ENCODE measurements around the gene OR14A16. TPM values are rescaled to one million over a fixed set of nuclear protein-coding genes. Genes with fewer than 3 reads are reported as not detected.

The OR14A16 gene
- polyA plus RNA-seq, 4 donors: not detected

DNA sequence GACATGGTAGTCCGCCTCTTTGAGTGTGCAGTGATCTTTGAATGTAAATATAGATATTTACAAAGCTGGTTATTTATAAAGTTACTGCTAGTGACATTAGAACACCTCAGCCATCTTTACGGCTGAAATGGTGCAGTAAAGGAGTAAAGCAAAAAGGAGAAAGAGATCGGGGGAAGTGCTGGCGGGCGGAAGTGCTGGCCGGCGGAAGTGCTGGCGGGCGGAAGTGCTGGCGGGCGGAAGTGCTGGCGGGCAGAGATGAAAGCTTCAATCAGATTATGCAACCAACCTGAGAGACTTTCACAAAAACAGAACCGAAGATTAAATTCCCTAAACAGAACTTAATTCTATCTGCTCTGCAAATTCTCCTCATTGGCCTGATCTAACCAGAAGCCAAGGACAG lies 1.4 kb upstream of the OR14A16 start:
- no peaks in the 10 kb centered on the region for H3K27me3 ChIP-seq (ENCODE audit: control insufficient read depth in 3 of 3, insufficient read depth in 3 of 3, low read length in 3 of 3)

GRCh38 chr1:247822060-247822459 lies 1.9 kb downstream of the OR14A16 start:
- H3K27me3 ChIP-seq (ENCODE audit: control insufficient read depth in 3 of 3, insufficient read depth in 3 of 3, low read length in 3 of 3): no peaks in the 10 kb centered on the region
- no peak for DNase-seq
- H3K9me3 ChIP-seq (ENCODE audit: control insufficient read depth in 2 of 2, insufficient read depth in 1 of 2, low read depth in 1 of 2, low read length in 1 of 2): no peaks in the 10 kb centered on the region
- FAIRE-seq: no peak
- H3K27ac ChIP-seq (ENCODE audit: low read depth in 1 of 3, low read length in 2 of 3): no peak overlapping the region
- no peaks in the 10 kb centered on the region for H3K36me3 ChIP-seq (ENCODE audit: control insufficient read depth in 3 of 3, insufficient read depth in 2 of 3, low read depth in 1 of 3, low read length in 3 of 3)
- H3K4me3 ChIP-seq (ENCODE audit: low read depth in 1 of 3, low read length in 3 of 3): no peak overlapping the region
- H3K4me1 ChIP-seq (ENCODE audit: control insufficient read depth in 3 of 3, insufficient read depth in 2 of 3, low read depth in 1 of 3, low read length in 2 of 3): no peaks in the 10 kb centered on the region
- WGBS, 3 donors: 36 to 62% (median 42%) methylated on average over 2 of the region's 2 CpGs

More for the DNA sequence above, 1.4 kb upstream of the OR14A16 start:
- peaks cover 0 to 3% of the 10 kb centered on the region in 2 donors for H3K9me3 ChIP-seq (ENCODE audit: control insufficient read depth in 2 of 2, insufficient read depth in 1 of 2, low read depth in 1 of 2, low read length in 1 of 2)
- 86 to 96% (median 91%) methylated on average over 10 to 13 of the region's 13 CpGs for WGBS, 3 donors
- FAIRE-seq: no peak
- no peaks in the 10 kb centered on the region for H3K4me1 ChIP-seq (ENCODE audit: control insufficient read depth in 3 of 3, insufficient read depth in 2 of 3, low read depth in 1 of 3, low read length in 2 of 3)
- H3K4me3 ChIP-seq (ENCODE audit: low read depth in 1 of 3, low read length in 3 of 3): no peak overlapping the region
- H3K36me3 ChIP-seq (ENCODE audit: control insufficient read depth in 3 of 3, insufficient read depth in 2 of 3, low read depth in 1 of 3, low read length in 3 of 3): no peaks in the 10 kb centered on the region
- no peak for DNase-seq
- no peak overlapping the region for H3K27ac ChIP-seq (ENCODE audit: low read depth in 1 of 3, low read length in 2 of 3)

GRCh38 chr1:247812637-247813036 lies 11.3 kb downstream of the OR14A16 start:
- H3K27ac ChIP-seq (ENCODE audit: low read depth in 1 of 3, low read length in 2 of 3): no peak overlapping the region
- 26 to 50% (median 44%) methylated on average over 2 of the region's 2 CpGs for WGBS, 3 donors
- no peak overlapping the region for H3K4me3 ChIP-seq (ENCODE audit: low read depth in 1 of 3, low read length in 3 of 3)
- no peaks in the 10 kb centered on the region for H3K4me1 ChIP-seq (ENCODE audit: control insufficient read depth in 3 of 3, insufficient read depth in 2 of 3, low read depth in 1 of 3, low read length in 2 of 3)
- DNase-seq: no peak
- no peaks in the 10 kb centered on the region for H3K36me3 ChIP-seq (ENCODE audit: control insufficient read depth in 3 of 3, insufficient read depth in 2 of 3, low read depth in 1 of 3, low read length in 3 of 3)
- FAIRE-seq: no peak
- H3K9me3 ChIP-seq (ENCODE audit: control insufficient read depth in 2 of 2, insufficient read depth in 1 of 2, low read depth in 1 of 2, low read length in 1 of 2): no peaks in the 10 kb centered on the region
- no peaks in the 10 kb centered on the region for H3K27me3 ChIP-seq (ENCODE audit: control insufficient read depth in 3 of 3, insufficient read depth in 3 of 3, low read length in 3 of 3)

- H3K36me3 ChIP-seq (ENCODE audit: control insufficient read depth in 3 of 3, insufficient read depth in 2 of 3, low read depth in 1 of 3, low read length in 3 of 3): no peaks in the 10 kb centered on the region
- H3K4me1 ChIP-seq (ENCODE audit: control insufficient read depth in 3 of 3, insufficient read depth in 2 of 3, low read depth in 1 of 3, low read length in 2 of 3): no peaks in the 10 kb centered on the region
- H3K27me3 ChIP-seq (ENCODE audit: control insufficient read depth in 3 of 3, insufficient read depth in 3 of 3, low read length in 3 of 3): no peaks in the 10 kb centered on the region
- no peak overlapping the region for H3K27ac ChIP-seq (ENCODE audit: low read depth in 1 of 3, low read length in 2 of 3)
- 7 to 58% (median 24%) methylated on average over 2 of the region's 2 CpGs for WGBS, 3 donors
- H3K4me3 ChIP-seq (ENCODE audit: low read depth in 1 of 3, low read length in 3 of 3): no peak overlapping the region
- FAIRE-seq (no peak), DNase-seq (no peak)
- peaks cover 0 to 6% of the 10 kb centered on the region in 2 donors for H3K9me3 ChIP-seq (ENCODE audit: control insufficient read depth in 2 of 2, insufficient read depth in 1 of 2, low read depth in 1 of 2, low read length in 1 of 2)
Observed at GRCh38 chr1:247797518-247797917, 26.4 kb downstream of the OR14A16 start.

DNA sequence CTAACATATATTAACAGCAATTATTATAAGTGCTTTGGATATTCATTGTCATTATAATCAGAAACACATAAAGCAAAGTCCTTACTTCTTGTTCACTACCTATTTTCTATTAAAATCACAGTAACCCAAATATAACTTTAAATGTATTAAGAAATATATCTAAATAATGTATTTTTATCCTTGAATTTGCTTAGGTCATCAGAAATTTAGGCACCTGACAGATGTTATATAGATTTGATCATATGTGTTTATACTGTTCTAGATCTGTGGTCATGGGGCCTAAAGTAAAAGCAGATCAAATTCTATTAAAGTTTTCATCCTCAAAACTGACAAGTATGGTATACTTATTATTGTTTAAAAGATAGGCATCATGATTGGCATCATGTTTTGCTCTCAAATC lies 54.3 kb downstream of the OR14A16 start:
- no peaks in the 10 kb centered on the region for H3K4me1 ChIP-seq (ENCODE audit: control insufficient read depth in 3 of 3, insufficient read depth in 2 of 3, low read depth in 1 of 3, low read length in 2 of 3)
- DNase-seq (no peak), FAIRE-seq (no peak)
- no peak overlapping the region for H3K27ac ChIP-seq (ENCODE audit: low read depth in 1 of 3, low read length in 2 of 3)
- no peak overlapping the region for H3K4me3 ChIP-seq (ENCODE audit: low read depth in 1 of 3, low read length in 3 of 3)
- H3K27me3 ChIP-seq (ENCODE audit: control insufficient read depth in 3 of 3, insufficient read depth in 3 of 3, low read length in 3 of 3): no peaks in the 10 kb centered on the region
- H3K36me3 ChIP-seq (ENCODE audit: control insufficient read depth in 3 of 3, insufficient read depth in 2 of 3, low read depth in 1 of 3, low read length in 3 of 3): no peaks in the 10 kb centered on the region
- H3K9me3 ChIP-seq (ENCODE audit: control insufficient read depth in 2 of 2, insufficient read depth in 1 of 2, low read depth in 1 of 2, low read length in 1 of 2): peaks cover 0 to 6% of the 10 kb centered on the region in 2 donors

Other genes with a start within 250 kb of the OR14A16 start
- gene OR2G2, start 235.8 kb downstream of the OR14A16 start, polyA plus RNA-seq: not detected
- gene OR2G3, start 218.5 kb downstream of the OR14A16 start, polyA plus RNA-seq: not detected
- not detected for gene OR13G1, start 144.4 kb downstream of the OR14A16 start, polyA plus RNA-seq
- gene OR6F1, start 107.5 kb downstream of the OR14A16 start, polyA plus RNA-seq: not detected
- gene OR14K1, start 85.5 kb downstream of the OR14A16 start, polyA plus RNA-seq: not detected
- not detected for gene OR14A2, start 76.0 kb downstream of the OR14A16 start, polyA plus RNA-seq
- not detected for gene OR1C1, start 63.6 kb downstream of the OR14A16 start, polyA plus RNA-seq
- gene OR11L1, start 17.8 kb upstream of the OR14A16 start, polyA plus RNA-seq: not detected
- 1 to 10 TPM in 1 of 4 donors, under 1 TPM in 1, not detected in 2; 0.37 to 1.0 TPM for gene TRIM58, start 33.1 kb upstream of the OR14A16 start, polyA plus RNA-seq
- under 1 TPM in 2 of 4 donors, not detected in 2; 0.09 to 0.76 TPM for gene OR2W3, start 71.5 kb upstream of the OR14A16 start, polyA plus RNA-seq
- gene OR2T8, start 96.1 kb upstream of the OR14A16 start, polyA plus RNA-seq: under 1 TPM in 1 of 4 donors, not detected in 3; 0.06 TPM
- gene OR2AJ1, start 100.8 kb upstream of the OR14A16 start, polyA plus RNA-seq: not detected
- gene OR2L8, start 124.7 kb upstream of the OR14A16 start, polyA plus RNA-seq: not detected
- gene OR2AK2, start 141.1 kb upstream of the OR14A16 start, polyA plus RNA-seq: not detected
- not detected for gene OR2L5, start 189.5 kb upstream of the OR14A16 start, polyA plus RNA-seq
- gene OR2L2, start 206.0 kb upstream of the OR14A16 start, polyA plus RNA-seq: under 1 TPM in 2 of 4 donors, not detected in 2; 0.01 to 0.53 TPM
- not detected for gene OR2L3, start 222.7 kb upstream of the OR14A16 start, polyA plus RNA-seq